Thoracic aorta (tissue), 2 donors: ENCODE results near the gene MAPRE3. TPM values are rescaled to one million over a fixed set of nuclear protein-coding genes. Genes with fewer than 3 reads are reported as not detected.

Experiments
- ATAC-seq: fragments of 150-250 bp; one replicate; pipeline ENCODE4 v1.8.0; 2017; ENCODE audit warnings: low read depth; ENCODE audit not compliant: insufficient number of reproducible peaks, low FRiP score
- DNase-seq: peaks from one replicate; pipeline ENCODE4 v3.0.0-alpha.2; 2020; ENCODE audit warnings: low spot score
- H3K27ac ChIP-seq, 2 donors: fragments of 200-600 bp; sonication (generic); 1 replicate in 1 of 2; 2 replicates in 1 of 2; pipeline ENCODE4 v1.5.1; 2016; ENCODE audit warnings: mild to moderate bottlenecking in 2 of 2, moderate library complexity in 2 of 2
- H3K27me3 ChIP-seq: fragments of 200-600 bp; sonication (generic); replicated peaks from 2 replicates; pipeline ENCODE4 v1.6.0; 2016; ENCODE audit warnings: mild to moderate bottlenecking; ENCODE audit not compliant: insufficient read depth
- H3K36me3 ChIP-seq: fragments of 200-600 bp; sonication (generic); one replicate; pipeline ENCODE4 v1.5.1; 2016
- H3K4me1 ChIP-seq, 2 donors: fragments of 200-600 bp; sonication (generic); 1 replicate in 1 of 2; 2 replicates in 1 of 2; pipeline versions ENCODE4 v1.5.1 to v1.6.0; 2016; ENCODE audit warnings: low read depth in 2 of 2, mild to moderate bottlenecking in 1 of 2; ENCODE audit not compliant: control insufficient read depth in 1 of 2
- H3K4me3 ChIP-seq: fragments of 200-600 bp; sonication (generic); 2 replicates; pipeline ENCODE4 v1.5.1; 2016; ENCODE audit warnings: mild to moderate bottlenecking
- H3K9me3 ChIP-seq: fragments of 200-600 bp; sonication (generic); 2 replicates; pipeline ENCODE4 v1.5.1; 2016
- total RNA-seq, 2 donors: library from RNA; depleted of rRNA; stranded (reverse); fragments of >200 nt; gene quantifications; one replicate each; pipeline versions ENCODE4 v1.1.0 to v1.2.3, GENCODE V29; 2016
- TF ChIP-seq, protein P1 (sequence below): fragments of 200-600 bp; sonication (generic); IDR thresholded peaks from one replicate; pipeline ENCODE4 v1.5.1; 2019; ENCODE audit warnings: antibody characterized with exemption

Gene MAPRE3
- total RNA-seq, 2 donors from 2014 or later, result 9.1 to 29.9 TPM

DNA sequence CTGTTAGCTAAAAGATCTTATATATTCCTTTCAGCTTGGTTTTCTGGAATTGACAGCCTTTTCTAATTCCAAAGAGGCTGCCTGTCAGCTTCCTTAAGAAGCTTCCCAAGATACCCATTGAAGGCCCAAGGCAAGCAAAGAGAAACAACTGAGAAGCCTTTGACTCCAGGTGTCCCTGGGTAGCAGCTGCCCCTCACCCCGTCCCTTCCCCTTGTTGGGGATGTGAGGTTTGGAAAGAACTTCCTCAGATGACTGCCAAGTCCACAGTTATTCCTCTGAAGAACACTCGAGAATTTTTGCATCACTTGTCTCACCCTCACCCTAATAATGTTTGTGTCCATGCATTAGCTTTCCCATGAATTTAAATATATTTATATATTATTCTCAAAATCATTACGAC is 13.3 kb downstream of the MAPRE3 start:
- Histone ChIP-seq H3K4me1 (peaks cover 2 to 3% of the 10 kb centered on the region in 2 donors), H3K4me3 (no peak overlapping the region), H3K27ac (no peak overlapping the region), H3K27me3 (no peaks in the 10 kb centered on the region), H3K9me3 (no peaks in the 10 kb centered on the region), H3K36me3 (no peaks in the 10 kb centered on the region)
- no peak for ATAC-seq
- TF ChIP-seq, protein P1, sequence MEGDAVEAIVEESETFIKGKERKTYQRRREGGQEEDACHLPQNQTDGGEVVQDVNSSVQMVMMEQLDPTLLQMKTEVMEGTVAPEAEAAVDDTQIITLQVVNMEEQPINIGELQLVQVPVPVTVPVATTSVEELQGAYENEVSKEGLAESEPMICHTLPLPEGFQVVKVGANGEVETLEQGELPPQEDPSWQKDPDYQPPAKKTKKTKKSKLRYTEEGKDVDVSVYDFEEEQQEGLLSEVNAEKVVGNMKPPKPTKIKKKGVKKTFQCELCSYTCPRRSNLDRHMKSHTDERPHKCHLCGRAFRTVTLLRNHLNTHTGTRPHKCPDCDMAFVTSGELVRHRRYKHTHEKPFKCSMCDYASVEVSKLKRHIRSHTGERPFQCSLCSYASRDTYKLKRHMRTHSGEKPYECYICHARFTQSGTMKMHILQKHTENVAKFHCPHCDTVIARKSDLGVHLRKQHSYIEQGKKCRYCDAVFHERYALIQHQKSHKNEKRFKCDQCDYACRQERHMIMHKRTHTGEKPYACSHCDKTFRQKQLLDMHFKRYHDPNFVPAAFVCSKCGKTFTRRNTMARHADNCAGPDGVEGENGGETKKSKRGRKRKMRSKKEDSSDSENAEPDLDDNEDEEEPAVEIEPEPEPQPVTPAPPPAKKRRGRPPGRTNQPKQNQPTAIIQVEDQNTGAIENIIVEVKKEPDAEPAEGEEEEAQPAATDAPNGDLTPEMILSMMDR, result no peak
- no peak for DNase-seq

DNA sequence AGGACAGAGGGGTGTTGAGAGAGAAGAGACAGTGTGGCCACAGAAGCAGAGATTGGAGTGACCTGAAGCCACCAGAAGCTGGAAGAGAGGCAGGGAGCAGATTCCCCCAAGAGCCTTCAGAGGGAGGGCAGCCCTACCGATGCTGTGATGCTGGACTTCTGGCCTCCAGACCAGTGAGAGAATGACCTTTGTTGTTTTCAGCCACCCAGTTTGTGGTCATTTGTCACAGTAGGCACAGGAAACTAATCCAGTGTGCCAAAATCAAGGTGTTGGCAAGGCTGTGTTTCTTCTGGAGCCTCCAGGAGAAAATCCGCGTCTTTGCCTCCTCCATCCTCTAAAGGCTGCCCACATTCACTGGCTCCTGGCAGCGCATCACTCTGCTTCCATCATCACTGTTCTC is 15.4 kb downstream of the MAPRE3 start:
- DNase-seq (no peak), ATAC-seq (no peak)
- TF ChIP-seq, protein P1, result no peak
- Histone ChIP-seq H3K36me3 (no peaks in the 10 kb centered on the region), H3K4me3 (no peak overlapping the region), H3K9me3 (no peaks in the 10 kb centered on the region), H3K27me3 (no peaks in the 10 kb centered on the region), H3K27ac (no peak overlapping the region), H3K4me1 (peaks cover 2 to 3% of the 10 kb centered on the region in 2 donors)

DNA sequence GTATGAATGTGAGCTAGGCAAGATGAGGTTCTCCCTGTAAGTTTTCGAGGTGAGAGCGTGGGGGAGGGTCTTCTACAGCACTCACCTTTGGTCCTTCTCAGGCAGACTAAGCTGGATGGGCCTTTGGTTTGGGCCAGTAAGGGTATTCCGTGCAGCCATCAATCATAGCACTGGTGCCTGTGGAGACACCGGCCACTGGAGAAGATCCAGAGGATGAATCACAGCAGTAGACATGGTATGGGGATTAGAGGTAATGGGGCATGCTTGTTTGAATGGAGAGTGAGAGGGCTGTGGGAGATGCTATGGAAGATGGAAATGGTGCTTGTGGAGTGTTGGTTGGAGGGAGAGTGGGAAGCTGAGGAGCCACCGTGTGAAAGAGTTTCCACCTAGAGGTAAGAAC is 16.1 kb downstream of the MAPRE3 start:
- Histone ChIP-seq H3K27ac (no peak overlapping the region), H3K27me3 (no peaks in the 10 kb centered on the region), H3K4me3 (no peak overlapping the region), H3K4me1 (peaks cover 2 to 3% of the 10 kb centered on the region in 2 donors), H3K36me3 (no peaks in the 10 kb centered on the region), H3K9me3 (no peaks in the 10 kb centered on the region)
- TF ChIP-seq, protein P1, result no peak
- ATAC-seq, result no peak
- no peak for DNase-seq

DNA sequence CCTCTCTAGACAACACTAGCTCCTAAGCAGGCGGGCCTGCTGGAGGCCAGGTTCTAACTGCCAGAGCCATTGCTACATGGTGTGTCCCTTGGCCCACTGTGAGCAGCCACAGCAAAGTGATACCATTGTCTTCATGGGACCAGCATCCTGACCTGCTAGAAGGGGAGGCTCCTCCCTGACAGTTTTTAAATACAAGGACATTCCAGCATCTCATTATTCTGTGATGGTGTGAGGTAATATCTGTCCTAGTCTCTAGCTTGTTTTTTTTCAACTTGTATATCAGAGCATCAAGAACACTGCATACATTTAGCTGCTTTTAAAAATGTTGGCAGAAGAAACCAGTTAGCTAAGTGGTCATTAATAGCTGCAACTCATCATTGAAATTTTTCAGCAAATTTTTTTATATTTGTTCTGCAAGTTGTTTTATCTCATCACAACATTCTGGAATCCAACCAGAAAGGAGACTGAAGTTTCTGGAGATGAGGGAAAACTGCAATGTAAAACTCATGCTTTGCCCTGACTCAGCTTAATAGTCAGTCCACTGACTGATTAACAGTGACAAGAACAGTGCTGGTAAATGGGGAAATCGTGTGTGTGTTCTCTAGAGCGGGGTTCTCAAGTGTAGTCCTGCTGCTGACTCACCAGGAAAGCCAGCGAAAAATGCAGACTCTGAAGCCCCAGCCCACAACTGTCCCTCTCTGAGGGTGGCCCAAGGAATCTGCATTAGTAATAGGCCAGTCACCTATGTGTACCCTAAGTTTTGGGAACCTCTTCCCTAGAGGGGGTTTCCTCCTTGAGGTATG is 17.8 kb downstream of the MAPRE3 start:
- Histone ChIP-seq H3K4me3 (no peak overlapping the region), H3K4me1 (no peaks in the 10 kb centered on the region), H3K27ac (no peak overlapping the region), H3K27me3 (no peaks in the 10 kb centered on the region), H3K36me3 (no peaks in the 10 kb centered on the region), H3K9me3 (no peaks in the 10 kb centered on the region)
- DNase-seq (no peak), ATAC-seq (no peak)
- TF ChIP-seq, protein P1, result no peak

DNA sequence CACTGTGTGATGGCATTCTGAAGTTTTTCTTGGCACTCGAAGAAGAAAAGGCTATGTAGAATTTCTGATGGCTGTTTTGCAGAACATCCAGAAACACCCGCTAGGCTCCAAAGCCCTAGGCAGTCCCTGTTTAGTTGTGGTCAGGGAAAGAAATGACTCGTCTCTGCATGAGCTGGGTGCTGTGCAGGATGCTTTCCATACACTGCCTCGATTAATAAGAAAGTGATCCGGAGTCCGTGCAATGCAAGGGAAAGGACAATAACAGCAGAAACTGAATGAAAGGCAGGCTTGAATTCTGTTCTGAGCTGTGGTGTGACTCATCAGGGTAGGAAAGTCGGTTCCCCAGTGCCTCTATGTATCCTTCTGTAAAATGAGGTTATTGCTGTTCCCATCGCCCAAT is 18.7 kb downstream of the MAPRE3 start:
- no peak overlapping the region for H3K27ac ChIP-seq
- ATAC-seq, result no peak
- H3K4me1 ChIP-seq, result no peaks in the 10 kb centered on the region
- no peaks in the 10 kb centered on the region for H3K36me3 ChIP-seq
- H3K27me3 ChIP-seq, result no peaks in the 10 kb centered on the region
- H3K9me3 ChIP-seq, result no peaks in the 10 kb centered on the region
- H3K4me3 ChIP-seq, result no peak overlapping the region
- TF ChIP-seq, protein P1, result no peak
- DNase-seq, result no peak
